Astrocyte (in vitro differentiated cells and primary cell): ENCODE results near the gene COPB1. TPM values are rescaled to one million over a fixed set of nuclear protein-coding genes. Genes with fewer than 3 reads are reported as not detected.
A peak's percentile ranks its signal among the peaks of the same experiment; 100 is the strongest.

ENCODE experiments used
- DNase-seq: peaks from one replicate; pipeline ENCODE4 v3.0.0-alpha.2; 2010; ENCODE audit warnings: low read depth
- FAIRE-seq: peaks from 2 replicates; lab custom pipeline; 2011; peaks lifted over from hg19 to GRCh38; lab: Jason Lieb, UNC
- H2AFZ ChIP-seq: 2 replicates; pipeline ENCODE4 v1.6.0; 2012; ENCODE audit warnings: low read depth, low read length, inconsistent platforms
- H3K27ac ChIP-seq: 2 replicates; pipeline ENCODE4 v1.5.1; 2011; ENCODE audit warnings: low read depth, low read length, inconsistent platforms
- H3K27me3 ChIP-seq: 2 replicates; pipeline ENCODE4 v1.6.0; 2011; ENCODE audit warnings: low read length, inconsistent platforms; ENCODE audit not compliant: insufficient read depth
- H3K36me3 ChIP-seq: 2 replicates; pipeline ENCODE4 v1.5.1; 2011; ENCODE audit warnings: low read length, inconsistent platforms; ENCODE audit not compliant: insufficient read depth
- H3K4me1 ChIP-seq: 2 replicates; pipeline ENCODE4 v1.5.1; 2011; ENCODE audit warnings: low read length, inconsistent platforms; ENCODE audit not compliant: insufficient read depth
- H3K4me2 ChIP-seq: 2 replicates; pipeline ENCODE4 v1.6.0; 2012; ENCODE audit warnings: low read length, inconsistent platforms
- H3K4me3 ChIP-seq: 2 replicates; pipeline ENCODE4 v1.5.1; 2011; ENCODE audit warnings: low read depth, mild to moderate bottlenecking, low read length, inconsistent platforms; ENCODE audit not compliant: insufficient read depth
- H3K79me2 ChIP-seq: 2 replicates; pipeline ENCODE4 v1.6.0; 2012; ENCODE audit warnings: mild to moderate bottlenecking, low read length, inconsistent platforms; ENCODE audit not compliant: insufficient read depth
- H3K9ac ChIP-seq: 2 replicates; pipeline ENCODE4 v1.6.0; 2012; ENCODE audit warnings: mild to moderate bottlenecking, low read length, inconsistent platforms
- H3K9me3 ChIP-seq: 2 replicates; pipeline ENCODE4 v1.5.1; 2012; ENCODE audit warnings: low read depth, mild to moderate bottlenecking, low read length, inconsistent platforms; ENCODE audit not compliant: insufficient read depth
- H4K20me1 ChIP-seq: 2 replicates; pipeline ENCODE4 v1.6.0; 2012; ENCODE audit warnings: low read length, inconsistent platforms; ENCODE audit not compliant: insufficient read depth
- H3K27ac Mint-ChIP-seq: one replicate; pipeline ENCODE4 v1.8.0; 2021; ENCODE audit warnings: mild to moderate bottlenecking, mixed read lengths; ENCODE audit not compliant: unreplicated experiment
- H3K27me3 Mint-ChIP-seq: one replicate; pipeline ENCODE4 v1.8.0; 2021; ENCODE audit warnings: low read depth, mixed read lengths; ENCODE audit not compliant: unreplicated experiment
- H3K36me3 Mint-ChIP-seq: one replicate; pipeline ENCODE4 v1.8.0; 2021; ENCODE audit warnings: low read depth, mixed read lengths; ENCODE audit not compliant: unreplicated experiment
- H3K4me1 Mint-ChIP-seq: one replicate; pipeline ENCODE4 v1.8.0; 2021; ENCODE audit warnings: low read depth, mixed read lengths; ENCODE audit not compliant: unreplicated experiment
- H3K4me3 Mint-ChIP-seq: one replicate; pipeline ENCODE4 v1.8.0; 2021; ENCODE audit warnings: mild to moderate bottlenecking, moderate library complexity, mixed read lengths; ENCODE audit not compliant: unreplicated experiment
- H3K9me3 Mint-ChIP-seq: one replicate; pipeline ENCODE4 v1.8.0; 2021; ENCODE audit warnings: mild to moderate bottlenecking, mixed read lengths; ENCODE audit not compliant: unreplicated experiment
- EZH2 ChIP-seq: IDR thresholded peaks from 2 replicates; pipeline ENCODE4 v1.6.1; 2012; ENCODE audit warnings: mild to moderate bottlenecking, low read length, inconsistent platforms; ENCODE audit not compliant: insufficient read depth
- total RNA-seq: library from RNA; stranded (reverse); gene quantifications from 2 replicates; pipeline ENCODE4 v1.2.1, GENCODE V29; 2021
- TF ChIP-seq, protein P1 (sequence below): IDR thresholded peaks from 2 replicates; pipeline ENCODE4 v1.5.1; 2011; ENCODE audit warnings: low read depth, mild to moderate bottlenecking, inconsistent platforms, low read length, moderate library complexity; ENCODE audit not compliant: insufficient read depth

Gene COPB1
- total RNA-seq, 1 donor from 2014 or later = 223 TPM

DNA sequence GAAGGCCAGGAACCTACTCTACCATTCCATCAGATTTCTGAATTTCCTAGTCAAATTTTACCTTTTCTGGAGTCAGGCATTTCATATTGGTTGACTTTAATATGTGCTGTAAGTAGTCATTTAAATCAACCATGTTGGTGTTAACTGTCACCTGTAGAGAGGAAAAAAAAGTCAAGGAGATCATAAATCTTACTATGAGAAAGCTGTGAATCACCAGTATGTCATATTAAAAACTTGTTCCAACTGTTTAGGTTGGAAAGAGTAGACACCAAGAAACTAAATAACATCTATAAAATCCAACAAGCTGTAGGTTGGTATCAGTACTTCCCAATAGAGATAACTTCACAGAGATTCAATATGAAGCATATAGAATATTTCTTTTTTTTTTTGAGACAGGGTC is 39.5 kb downstream of the COPB1 start:
- peaks cover 46% of the 10 kb centered on the region for H4K20me1 ChIP-seq

DNA sequence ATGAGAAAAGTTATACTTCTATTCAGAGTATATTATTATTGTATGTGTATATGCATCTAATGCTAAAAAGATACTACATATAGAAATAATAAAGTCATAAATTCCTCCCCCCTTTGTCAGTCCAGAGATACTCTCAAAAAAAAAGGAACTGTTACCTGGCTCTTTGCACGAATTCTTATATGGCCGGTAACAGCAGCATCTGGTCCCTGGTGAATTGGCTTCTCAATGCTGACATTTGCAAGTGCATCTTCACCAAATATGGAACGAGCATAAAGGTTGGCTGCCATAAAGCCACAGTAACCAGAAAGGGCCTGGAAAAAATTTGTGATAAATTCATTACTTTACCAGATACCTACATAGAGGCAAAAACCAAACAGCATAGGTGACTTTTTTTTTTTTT is 41.2 kb downstream of the COPB1 start:
- H3K27ac Mint-ChIP-seq = no peak overlapping the region
- no peaks in the 10 kb centered on the region for H3K27me3 Mint-ChIP-seq
- no peak overlapping the region for H3K4me3 Mint-ChIP-seq
- H2AFZ ChIP-seq = no peak overlapping the region
- peaks cover 1% of the 10 kb centered on the region for H3K4me1 Mint-ChIP-seq
- no peaks in the 10 kb centered on the region for H3K4me1 ChIP-seq
- H3K9me3 Mint-ChIP-seq = no peaks in the 10 kb centered on the region
- no peak overlapping the region for H3K27ac ChIP-seq
- TF ChIP-seq, protein P1, sequence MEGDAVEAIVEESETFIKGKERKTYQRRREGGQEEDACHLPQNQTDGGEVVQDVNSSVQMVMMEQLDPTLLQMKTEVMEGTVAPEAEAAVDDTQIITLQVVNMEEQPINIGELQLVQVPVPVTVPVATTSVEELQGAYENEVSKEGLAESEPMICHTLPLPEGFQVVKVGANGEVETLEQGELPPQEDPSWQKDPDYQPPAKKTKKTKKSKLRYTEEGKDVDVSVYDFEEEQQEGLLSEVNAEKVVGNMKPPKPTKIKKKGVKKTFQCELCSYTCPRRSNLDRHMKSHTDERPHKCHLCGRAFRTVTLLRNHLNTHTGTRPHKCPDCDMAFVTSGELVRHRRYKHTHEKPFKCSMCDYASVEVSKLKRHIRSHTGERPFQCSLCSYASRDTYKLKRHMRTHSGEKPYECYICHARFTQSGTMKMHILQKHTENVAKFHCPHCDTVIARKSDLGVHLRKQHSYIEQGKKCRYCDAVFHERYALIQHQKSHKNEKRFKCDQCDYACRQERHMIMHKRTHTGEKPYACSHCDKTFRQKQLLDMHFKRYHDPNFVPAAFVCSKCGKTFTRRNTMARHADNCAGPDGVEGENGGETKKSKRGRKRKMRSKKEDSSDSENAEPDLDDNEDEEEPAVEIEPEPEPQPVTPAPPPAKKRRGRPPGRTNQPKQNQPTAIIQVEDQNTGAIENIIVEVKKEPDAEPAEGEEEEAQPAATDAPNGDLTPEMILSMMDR = no peak
- TF ChIP-seq EZH2 = no peak
- H3K4me3 ChIP-seq = no peak overlapping the region
- no peaks in the 10 kb centered on the region for H3K27me3 ChIP-seq
- H4K20me1 ChIP-seq = peaks cover 32% of the 10 kb centered on the region
- FAIRE-seq = no peak
- peaks cover under 1% of the 10 kb centered on the region for H3K79me2 ChIP-seq
- peaks cover 60% of the 10 kb centered on the region for H3K36me3 ChIP-seq
- no peak for DNase-seq
- no peaks in the 10 kb centered on the region for H3K9me3 ChIP-seq
- peaks cover 15% of the 10 kb centered on the region for H3K36me3 Mint-ChIP-seq
- no peak overlapping the region for H3K9ac ChIP-seq
- no peak overlapping the region for H3K4me2 ChIP-seq

More for the DNA sequence above, 39.5 kb downstream of the COPB1 start:
- Mint-ChIP-seq H3K9me3 (no peaks in the 10 kb centered on the region), H3K27me3 (no peaks in the 10 kb centered on the region), H3K4me1 (peaks cover 1% of the 10 kb centered on the region), H3K36me3 (peaks cover 20% of the 10 kb centered on the region), H3K4me3 (no peak overlapping the region), H3K27ac (no peak overlapping the region)
- Histone ChIP-seq H2AFZ (no peak overlapping the region), H3K4me1 (no peaks in the 10 kb centered on the region), H3K27ac (no peak overlapping the region), H3K36me3 (peaks cover 78% of the 10 kb centered on the region), H3K4me2 (no peak overlapping the region), H3K79me2 (peaks cover 13% of the 10 kb centered on the region), H3K9ac (no peak overlapping the region), H3K9me3 (no peaks in the 10 kb centered on the region), H3K4me3 (no peak overlapping the region), H3K27me3 (no peaks in the 10 kb centered on the region)
- no peak for TF ChIP-seq EZH2
- TF ChIP-seq, protein P1 = no peak
- FAIRE-seq (no peak), DNase-seq (no peak)

DNA sequence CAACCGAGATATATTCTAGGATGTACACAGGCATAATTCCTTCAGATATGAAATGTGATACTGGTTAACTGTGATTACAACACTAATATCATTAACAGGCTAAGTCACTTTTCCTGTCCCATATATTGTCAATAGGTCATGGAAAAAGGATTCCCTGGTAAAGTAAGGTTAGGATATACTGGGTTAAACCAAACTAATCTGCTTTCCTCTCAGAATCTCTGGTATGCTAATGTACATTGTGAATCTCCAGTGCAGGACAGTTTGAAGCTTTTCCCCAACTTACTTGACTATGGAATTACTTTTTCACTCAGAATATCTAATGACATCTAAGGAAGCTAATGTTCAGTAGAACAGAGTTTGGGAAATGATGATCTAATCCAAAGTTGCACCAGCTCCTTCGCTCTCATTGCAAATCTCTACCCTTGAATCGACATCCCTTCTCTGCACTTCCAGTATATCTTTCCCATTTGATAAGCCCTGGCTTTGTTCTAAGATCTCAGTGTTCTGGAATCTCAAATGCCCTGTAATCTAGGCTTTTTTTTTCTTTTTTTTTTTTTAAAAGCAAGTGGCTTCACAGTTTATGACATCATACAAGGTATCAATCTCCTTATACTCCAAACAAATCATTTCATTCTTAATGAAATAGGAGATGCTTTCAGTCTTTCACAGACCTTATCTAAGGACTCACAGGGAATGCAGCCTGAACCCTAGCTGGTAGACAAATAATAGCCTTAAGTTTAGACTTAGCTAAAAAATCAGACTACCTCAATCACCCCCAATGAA is 43.8 kb downstream of the COPB1 start:
- no peak overlapping the region for H3K9ac ChIP-seq
- peaks cover 14% of the 10 kb centered on the region for H4K20me1 ChIP-seq
- no peaks in the 10 kb centered on the region for H3K9me3 Mint-ChIP-seq
- peak overlapping the region; percentile 27 for H3K27ac ChIP-seq
- H3K27me3 Mint-ChIP-seq = no peaks in the 10 kb centered on the region
- H3K4me1 ChIP-seq = peaks cover 5% of the 10 kb centered on the region
- H3K36me3 Mint-ChIP-seq = peaks cover 15% of the 10 kb centered on the region
- H3K4me3 Mint-ChIP-seq = no peak overlapping the region
- no peaks in the 10 kb centered on the region for H3K27me3 ChIP-seq
- H3K4me3 ChIP-seq = no peak overlapping the region
- peaks cover 44% of the 10 kb centered on the region for H3K36me3 ChIP-seq
- FAIRE-seq = peak; percentile 80
- no peak overlapping the region for H2AFZ ChIP-seq
- H3K9me3 ChIP-seq = no peaks in the 10 kb centered on the region
- peak overlapping the region; percentile 58 for H3K27ac Mint-ChIP-seq
- TF ChIP-seq, protein P1 = no peak
- TF ChIP-seq EZH2 = no peak
- no peak for DNase-seq
- peaks cover 1% of the 10 kb centered on the region for H3K4me1 Mint-ChIP-seq
- H3K79me2 ChIP-seq = no peaks in the 10 kb centered on the region
- no peak overlapping the region for H3K4me2 ChIP-seq
